Glomerular visceral epithelial cell (primary cell): ENCODE data around the gene BARD1.
A peak's percentile ranks its signal among the peaks of the same experiment; 100 is the strongest.
"Not testable (repeated sequence)": the region's sequence is repeated elsewhere in the genome, so short reads cannot be mapped to it uniquely, and the experiment has no call there.

Source experiments
- DNase-seq: peaks from one replicate; pipeline ENCODE4 v3.0.0-alpha.2; 2016; ENCODE audit errors: extremely low spot score

The BARD1 gene

DNA sequence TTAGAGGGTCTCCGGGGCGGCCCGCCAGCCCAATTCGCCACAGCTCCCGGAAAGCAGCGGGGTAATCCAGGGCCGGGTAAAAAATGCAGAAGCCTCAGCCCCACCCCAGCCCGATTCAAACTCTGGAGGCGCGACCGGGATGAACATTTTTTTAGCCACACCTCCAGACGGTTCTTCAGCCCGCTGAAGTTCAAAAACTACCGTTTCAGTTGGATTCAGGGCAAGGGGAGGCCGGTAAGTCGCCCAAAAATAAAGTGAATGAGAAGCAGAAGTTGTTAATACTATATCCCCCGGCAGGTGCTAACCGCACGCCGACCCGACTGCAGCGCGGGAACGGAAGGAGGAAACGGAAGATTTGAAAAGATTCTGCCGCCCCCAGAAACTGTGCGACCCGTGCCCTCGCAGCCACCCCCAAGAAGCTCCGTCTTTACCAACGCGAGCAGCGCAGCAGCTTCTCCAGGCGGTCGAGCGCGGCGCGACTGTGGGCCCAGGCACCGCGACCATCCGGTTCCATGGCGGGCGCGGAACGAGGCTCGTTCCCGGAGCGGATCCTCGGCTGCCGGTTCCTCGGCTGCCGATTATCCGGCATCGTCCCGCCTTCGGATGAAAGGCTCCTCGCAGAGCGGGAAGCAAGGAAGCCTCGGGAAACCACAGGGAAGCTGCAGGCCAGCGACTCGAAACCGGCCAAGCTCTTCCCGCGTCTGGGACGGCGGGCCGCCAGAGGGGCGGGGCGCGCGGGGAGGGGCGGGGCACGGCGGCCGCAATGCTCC is at the start of gene BARD1:
TSS of gene BARD1 (minus strand) at position 703 of the 770 bp plus-strand sequence. CDS start at position 589, 114 bp downstream.
- peak; percentile 70 for DNase-seq

DNA sequence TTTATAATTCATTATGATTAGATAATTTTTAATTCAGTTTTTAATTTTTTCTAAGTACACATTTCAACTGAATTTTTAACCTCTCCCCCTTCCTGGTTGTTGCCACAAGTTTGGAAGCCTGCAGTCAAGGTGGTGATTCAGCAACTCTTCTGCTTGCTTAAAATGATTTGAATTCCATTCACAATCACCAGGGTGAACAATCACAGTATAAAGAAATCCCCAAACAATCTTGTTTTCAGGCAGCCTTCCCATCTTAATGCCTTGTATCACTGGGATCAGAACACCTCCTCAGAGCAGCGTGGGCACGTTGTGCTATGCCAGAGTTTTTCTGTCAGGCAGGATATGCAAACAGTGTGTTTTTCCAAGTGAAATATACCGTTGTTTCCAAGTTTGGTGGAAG is 46.7 kb upstream of the BARD1 start:
- DNase-seq: no peak

DNA sequence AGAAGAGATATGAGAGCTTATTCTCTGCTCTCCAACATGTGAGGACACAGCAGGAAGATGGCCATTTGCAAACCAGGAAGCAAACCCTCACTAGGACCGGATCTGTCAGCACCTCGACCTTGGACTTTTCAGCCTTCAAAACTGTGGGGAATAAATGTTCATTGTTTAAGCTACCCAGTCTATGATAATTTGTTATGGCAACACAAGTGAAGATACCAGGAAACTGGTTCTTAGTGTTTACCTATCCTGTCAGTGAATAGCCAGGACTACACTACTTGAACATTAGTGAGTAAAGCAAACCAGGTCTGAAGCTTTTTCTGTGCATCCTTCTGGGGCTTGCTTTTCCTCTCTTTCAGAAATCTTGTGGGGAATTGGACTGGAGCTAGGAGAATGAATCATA is 44.4 kb upstream of the BARD1 start:
- no peak for DNase-seq

DNA sequence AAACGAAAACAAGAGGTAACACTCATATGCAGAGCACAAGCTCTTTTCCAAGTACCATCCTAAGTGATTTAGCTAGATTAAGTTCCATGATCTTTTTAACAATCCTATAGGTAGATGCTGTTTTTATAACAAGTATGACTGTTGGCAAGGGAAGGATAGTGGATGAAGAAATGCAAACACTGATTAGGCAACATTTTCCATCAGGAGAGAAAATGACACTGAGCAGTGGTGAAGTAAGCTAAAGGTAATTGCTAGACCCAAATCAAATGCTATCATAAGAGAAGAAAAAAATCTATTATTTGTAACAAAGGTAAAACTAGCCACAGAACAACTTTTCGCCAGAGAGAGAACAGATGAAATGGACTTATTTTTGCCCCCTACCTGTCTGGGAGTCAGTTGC is 34.3 kb upstream of the BARD1 start:
- no peak for DNase-seq

DNA sequence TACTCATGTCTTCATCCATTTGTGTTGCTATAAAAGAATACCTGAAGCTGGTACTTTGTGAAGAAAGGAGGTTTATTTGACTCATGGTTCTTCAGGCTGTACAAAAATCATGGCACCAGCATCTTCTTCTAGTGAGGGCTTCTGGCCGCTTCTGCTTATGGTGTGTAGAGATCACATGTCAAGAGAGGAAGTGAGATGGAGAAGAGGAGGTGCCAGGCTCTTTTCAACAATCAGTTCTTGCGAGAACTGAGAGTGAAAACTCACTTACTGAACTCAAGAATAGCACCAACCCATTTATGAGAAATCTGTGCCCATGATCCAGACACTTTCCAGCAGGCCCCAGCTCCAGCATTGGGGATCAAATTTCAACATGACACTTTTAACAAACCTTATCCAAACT is 30.0 kb upstream of the BARD1 start:
- no peak for DNase-seq

DNA sequence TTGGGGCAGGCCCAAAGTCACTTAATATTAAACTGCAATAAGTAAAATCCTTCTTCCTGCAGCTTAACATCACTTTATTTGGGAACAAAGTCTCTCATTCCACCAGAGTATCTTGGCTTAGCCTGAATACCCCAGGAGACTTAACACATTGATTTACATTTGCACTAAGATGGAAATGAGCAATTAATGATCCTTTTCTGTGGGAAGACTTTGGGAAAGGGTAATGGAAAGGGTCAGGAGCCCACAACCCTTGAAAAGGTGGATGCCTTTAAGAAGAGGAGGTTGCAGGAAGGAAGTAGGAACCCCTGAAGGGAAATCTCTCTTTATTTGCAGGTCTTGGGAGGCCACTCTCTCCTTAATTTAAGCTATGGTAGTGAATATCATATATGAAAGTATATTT is 28.0 kb upstream of the BARD1 start:
- no peak for DNase-seq

DNA sequence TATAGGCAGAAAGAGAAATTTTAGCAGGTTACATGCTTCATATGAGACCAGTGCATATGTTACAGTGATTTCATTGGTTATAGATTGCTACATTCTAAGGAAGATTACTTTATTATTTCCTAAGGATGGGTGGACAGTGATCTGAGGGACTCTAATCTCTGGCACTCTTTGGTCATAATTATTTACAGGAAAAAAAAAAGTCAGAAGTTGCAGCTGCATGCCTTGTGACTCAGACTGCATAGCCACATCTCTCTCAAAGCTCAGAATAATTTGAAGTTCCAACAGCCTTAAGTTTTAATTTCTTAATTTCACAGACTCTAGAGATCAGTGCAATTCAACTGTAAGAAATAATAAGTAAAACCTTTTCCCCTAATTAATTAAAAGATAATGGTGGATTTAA is 27.1 kb upstream of the BARD1 start:
- no peak for DNase-seq

DNA sequence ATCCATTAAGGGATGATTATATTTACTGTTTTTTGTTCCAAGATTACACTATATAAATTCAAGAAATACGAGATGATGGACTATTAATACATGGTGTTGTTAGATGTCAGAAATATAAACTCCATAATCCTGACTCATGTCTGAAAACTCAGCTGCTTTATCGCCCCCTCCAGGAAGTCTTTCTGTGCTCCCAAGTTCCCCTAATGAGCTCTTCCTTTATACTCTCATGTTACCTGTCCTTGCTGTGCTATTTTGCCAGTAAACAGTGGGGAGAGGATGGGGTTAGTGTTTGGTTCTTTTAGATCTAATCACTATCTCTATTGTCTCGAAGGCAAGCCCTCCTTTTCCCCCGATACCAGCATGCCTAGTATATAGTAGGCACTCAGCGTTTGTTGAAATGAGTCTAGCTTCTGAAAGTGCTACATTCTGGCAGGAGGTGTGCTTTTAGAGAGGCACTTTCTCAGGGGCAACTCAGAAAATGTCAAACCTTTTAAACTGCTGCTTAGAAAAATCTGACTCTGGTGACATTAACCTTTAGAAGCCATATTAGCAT is 21.4 kb upstream of the BARD1 start:
- DNase-seq: no peak

DNA sequence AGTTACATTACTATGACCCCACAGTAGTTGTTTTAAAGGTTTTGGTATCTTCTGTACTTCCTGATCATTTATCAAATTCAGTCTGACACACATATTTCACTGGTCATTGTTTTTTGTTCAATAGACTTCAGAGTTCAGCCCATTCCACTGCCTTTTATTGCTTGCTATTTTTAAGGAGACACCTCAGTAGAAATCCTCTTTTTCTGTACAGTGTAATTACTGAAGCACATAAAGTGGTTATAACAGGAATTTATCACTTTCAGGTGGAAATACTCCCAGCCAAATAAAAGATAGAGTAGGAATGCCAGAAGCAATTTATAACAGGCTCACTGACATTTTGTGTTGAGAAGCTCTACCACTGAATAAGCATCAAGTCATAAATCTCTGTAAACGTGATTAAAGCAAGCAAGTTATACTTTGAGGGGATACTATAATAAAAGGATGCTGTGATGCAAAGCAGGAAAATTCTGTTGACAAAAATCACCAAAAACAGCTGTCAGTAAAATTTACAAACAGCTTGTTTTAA is 6.6 kb upstream of the BARD1 start:
- DNase-seq: no peak

DNA sequence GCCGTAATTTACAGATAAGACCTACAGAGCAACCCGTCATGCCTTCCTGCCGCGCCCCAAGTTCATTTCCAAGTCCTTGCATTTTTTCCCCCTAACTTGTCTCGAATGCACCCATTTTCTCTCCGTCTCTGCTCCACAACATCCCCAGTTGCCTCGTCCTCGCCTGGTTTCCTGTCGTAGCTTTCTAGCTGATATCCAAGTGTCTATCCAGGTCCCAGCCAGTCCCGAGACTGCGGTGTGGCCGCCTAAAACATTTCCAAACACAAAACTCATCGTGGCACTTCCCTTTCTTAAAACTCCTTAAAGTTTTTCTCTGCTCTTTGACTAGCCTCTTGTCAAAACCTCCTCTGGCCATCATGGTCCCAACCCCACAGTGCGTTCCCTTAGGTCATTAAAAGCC is 1.2 kb upstream of the BARD1 start:
- no peak for DNase-seq

DNA sequence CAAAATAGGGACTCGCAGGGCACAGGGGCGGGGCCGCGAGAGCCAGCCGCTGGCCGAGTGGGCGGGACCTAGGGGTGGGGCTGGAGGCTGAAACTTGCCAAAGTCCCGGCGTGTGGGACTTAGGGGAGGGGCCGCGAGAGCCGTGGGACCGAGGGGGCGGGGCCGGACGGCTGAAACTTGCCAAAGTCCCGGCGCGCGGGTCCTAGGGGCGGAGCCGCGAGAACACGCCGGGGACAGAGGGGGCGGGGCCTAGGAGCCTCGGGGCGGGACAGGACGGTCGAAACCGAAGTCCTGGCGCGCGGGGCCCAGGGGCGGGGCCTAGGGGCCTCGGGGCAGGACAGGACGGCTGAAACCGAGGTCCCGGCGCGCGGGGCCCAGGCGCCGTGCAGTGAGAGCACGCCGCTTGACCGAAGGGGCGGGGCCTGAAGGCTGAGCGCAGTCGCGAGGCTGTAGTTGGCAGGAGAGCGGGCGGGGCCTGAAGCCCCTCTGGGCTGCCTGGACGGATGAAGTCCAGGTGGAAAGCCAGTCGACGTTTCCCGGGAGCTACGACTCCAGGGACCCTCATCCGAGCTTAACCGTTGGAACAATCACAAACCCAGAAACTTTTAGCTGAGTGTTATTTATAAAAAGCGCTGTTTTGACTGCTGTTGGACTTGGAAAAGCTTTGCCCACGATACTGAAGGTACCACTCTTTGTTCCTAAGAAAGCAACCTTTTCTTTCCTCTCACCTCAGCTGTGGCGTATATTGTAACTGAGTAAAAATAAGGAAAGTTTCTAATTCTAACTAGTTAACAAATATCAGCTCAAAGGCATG is 475 bp upstream of the BARD1 start:
- DNase-seq: peak; percentile 100

DNA sequence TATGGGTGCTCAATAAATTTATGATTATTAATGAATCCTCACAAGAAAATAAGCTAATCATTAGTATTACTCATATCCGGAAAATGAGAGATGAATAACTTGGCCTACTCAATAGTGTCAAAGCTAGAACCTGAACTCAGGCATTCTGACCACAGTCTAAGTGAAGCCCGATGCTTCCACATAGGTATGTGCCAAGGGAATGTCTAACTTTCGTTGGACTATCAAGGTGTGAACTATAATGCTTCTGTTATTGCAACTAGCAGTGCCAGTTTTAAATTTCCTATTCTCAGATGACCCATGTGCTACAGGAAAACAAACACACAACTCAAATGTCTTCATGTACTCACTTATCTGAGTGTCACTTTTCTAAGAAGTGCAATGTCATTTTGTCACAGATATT is 1.8 kb downstream of the BARD1 start:
- peak; percentile 15 for DNase-seq

DNA sequence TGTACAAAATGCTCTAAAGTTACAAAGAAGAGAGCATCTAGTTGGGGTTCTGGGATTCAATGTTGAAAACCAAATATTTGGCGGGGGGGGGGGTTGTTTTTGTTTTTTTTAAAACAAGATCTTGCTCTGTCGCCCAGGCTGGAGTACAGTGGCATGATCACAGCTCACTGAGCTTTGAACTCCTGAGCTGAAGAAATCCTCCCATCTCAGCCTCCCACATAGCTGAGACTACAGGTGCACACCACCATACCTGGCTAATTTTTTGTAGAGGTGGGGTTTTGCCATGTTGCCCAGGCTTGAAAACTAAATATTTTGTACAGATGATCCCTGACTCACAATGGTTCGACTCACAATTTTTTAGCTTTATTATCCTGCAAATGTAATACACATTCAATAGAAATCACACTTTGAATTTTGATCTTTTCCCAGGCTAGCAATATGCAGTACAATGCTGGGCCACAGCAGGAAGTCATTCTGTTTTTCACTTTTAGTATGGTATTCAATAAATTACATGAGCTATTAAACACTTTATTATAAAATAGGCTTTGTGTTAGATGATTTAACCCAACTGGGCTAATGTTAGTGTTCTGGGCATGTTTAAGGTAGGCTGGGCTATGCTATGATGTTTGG is 7.6 kb downstream of the BARD1 start:
- no peak for DNase-seq

DNA sequence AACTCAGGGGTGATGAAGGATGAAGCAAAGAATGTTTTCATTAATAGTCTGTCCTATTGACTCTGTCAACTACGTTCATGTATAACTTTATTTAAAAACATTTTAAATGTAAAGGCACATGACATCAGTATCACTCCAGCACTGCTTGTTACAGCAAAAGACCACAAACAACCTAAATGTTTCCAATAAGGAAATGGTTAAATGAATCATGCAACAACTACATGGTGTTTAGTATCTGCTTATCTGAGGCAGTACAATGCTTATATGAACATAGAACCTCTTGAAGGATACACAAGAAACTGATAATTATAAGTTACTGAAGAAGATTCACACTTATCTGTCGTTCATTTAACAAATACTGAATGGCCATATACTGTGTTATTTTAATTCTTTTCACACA is 8.4 kb downstream of the BARD1 start:
- no peak for DNase-seq

DNA sequence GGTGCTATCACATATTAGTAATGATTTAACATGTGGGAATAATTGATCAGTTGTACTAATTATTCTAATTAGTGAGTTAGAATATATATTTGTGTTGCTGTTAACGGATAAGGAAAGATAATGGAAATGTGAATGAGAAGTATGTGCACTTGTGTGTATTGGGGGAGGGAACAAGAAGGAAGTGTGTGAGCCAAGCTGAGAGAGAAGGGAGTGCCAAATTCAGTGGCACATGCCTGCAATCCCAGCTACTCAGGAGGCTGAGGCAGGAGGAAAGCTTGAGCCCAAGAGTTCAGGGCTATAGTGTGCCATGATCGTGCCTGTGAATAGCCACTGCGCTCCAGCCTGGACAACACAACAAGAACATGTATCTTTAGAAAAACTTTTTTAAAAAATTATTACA is 9.3 kb downstream of the BARD1 start:
- DNase-seq: no peak

DNA sequence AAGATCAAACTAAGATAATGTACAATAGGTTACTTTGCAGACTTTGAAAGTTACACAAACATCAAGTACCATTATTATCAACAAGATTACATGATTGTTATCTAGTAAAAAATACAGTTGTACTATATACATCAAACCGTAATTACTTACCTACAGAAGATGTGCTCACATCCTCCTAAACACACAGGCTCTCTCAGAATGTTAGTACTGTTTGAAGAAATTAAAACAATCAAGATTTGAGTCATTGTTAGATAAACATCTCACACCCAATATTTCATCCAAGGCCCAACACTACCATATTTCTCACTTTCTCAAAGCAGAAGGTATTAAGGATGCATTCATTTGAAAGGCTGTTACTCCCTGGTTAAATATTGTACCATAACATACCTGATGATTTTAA is 12.6 kb downstream of the BARD1 start:
- no peak for DNase-seq

DNA sequence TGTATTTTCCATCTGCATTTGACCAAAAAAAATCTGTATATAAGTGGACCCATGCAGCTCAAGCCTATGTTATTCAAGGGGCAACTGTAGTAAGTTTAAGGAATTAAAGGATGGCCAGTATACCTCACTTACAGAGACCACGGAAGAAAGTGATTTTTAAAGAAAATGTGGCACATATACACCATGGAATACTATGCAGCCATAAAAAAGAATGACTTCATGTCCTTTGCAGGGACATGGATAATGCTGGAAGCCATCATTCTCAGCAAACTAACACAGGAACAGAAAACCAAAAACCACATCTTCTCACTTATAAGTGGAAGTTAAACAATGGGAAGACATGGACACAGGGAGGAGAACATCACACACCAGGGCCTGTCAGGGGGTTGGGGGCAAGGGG is 26.3 kb downstream of the BARD1 start:
- not testable (repeated sequence) for DNase-seq

DNA sequence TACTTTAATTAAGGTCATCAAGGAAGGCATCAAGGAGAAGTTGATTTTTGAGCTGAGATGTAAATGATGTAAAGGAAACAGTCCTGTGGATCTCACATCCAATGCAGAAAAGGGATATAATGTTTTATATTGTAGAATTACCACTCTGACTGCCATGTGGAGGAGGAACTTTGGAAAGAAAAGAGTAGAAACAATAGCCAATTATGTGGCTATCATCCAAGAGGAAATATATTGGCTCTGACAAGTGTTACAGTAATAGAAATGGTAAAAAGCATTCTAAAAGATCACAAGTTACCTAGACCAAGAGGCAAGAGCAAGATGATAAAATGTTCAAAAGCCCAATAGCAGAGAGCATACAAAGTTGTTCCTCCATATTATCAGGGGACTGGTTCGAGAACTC is 26.8 kb downstream of the BARD1 start:
- DNase-seq: no peak

DNA sequence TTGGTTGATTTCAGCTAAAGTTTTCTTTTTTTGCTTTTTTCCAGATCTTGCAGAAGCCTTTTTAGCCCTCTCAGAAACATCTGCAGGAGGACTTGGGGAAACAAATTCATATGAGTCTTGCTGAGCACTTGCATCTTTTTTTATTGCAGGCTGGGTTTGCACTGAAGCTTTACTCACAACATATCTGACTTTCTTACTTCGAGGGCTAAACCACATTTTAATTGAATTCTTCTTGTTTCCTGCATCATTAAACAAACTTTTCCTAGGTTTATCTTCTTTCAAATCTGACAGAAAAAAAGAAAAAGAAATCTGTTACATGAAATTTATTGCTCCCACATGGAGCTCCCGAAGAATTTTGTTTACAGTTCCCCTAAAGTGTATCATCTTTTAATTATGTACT is 28.3 kb downstream of the BARD1 start:
- DNase-seq: no peak

DNA sequence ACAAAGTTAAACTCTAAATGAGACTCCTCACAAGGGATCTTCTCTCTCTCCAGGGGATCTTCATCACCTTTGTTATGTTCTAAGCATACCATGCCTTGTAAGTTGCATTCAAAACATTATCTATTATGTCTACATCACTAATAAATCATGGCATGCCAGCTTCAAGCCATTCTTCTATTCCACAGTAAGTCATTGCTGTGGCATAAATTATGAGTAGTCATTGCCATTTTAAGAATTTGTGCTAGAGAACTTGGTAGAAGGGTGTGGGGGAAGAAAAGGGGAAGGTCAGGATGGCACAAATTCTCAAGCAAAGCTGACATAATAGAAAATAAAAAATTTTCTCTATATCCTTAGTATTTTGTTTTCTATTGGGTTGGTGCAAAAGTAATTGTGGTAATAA is 33.5 kb downstream of the BARD1 start:
- DNase-seq: no peak

DNA sequence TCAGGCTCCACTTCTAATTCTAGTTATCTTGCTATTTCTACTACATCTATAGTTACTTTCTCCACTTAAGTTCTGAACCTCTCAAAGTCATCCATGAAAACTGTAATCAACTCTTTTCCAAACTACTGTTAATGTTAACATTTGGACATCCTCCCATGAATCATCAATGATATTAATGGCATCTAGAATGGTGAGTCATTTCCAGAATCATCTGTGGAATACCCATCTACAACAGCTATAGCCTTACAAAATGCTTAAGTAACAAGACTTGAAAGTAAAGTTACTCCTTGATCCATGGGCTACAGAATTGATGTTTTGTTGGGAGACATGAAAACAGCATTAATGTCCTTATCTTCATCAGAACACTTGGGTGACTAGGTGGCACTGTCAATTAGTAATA is 35.4 kb downstream of the BARD1 start:
- DNase-seq: no peak

DNA sequence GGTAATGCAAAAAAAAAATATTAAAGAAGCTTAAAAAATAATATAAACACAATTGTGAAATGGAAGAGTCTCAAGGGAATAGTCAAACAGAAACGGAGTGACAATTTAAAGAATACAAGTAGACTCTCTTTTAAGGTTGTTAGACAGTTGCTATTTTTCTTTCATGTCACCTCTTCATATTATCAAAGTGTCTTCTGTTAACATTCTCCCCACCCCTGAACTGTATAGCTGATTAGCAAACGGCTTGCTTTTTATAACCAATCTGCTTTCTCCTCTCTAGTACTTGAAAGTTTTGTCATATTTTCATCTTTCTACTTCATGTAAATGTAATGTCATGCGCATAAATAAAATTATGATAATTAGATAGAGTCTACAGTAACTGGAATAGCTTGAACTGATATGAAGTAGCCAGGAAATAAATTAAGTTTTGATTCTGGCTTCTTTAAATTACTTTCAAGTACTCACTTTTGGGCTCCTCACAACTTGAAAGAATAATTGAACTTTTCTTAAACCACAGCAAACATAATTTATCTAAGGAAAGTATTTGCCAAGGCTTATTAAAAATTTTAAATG is 37.0 kb downstream of the BARD1 start:
- no peak for DNase-seq
